ENCODE data around the gene PACSIN1. TPM values are rescaled to one million over a fixed set of nuclear protein-coding genes. Genes with fewer than 3 reads are reported as not detected.

PACSIN1 gene
- total RNA-seq, 1 donor from 2014 or later, result 11.3 TPM

DNA sequence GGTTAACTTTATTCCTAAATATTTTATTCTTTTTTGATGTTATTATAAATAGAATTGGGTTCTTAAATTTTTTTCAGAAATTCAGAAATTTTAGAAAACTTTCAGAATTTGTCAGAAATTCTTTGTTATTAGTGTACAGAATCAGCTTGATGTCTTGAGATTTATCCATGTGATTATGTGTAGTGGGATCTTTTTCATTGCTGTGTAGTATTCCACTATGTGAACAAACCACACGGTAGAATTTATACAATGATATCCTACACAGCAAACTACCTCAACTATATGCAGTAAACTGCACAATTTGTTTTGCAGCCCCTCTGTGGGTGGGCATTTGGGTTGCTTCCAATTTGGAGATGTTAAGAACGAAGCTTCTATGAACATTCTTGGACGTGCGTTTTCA lies 43.9 kb downstream of the PACSIN1 start:
- ATAC-seq (ENCODE audit: poor library complexity) (no peak), DNase-seq (no peak)
- intact Hi-C loops (cut with DNase I), result no loop called here

DNA sequence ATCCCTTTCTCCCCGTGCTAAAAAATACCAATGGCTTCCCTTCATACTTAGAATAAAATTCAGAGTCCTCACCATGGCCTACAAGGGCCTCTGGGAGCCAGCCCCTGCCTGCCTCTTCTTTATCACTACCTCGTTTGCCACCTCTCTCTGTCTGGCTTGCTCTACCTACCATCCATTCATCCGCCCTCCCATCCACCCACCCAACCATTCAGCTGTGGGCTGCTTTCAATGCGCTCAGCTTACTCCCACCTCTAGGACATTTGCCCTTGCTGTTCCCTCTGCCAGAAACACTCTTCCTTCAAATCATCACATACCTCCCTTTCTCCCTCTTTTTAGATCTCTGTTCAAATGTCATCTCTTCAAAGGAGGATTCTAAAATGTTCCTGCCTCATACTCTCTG lies 44.4 kb downstream of the PACSIN1 start:
- intact Hi-C loops (cut with DNase I), result no loop called here
- DNase-seq (no peak), ATAC-seq (ENCODE audit: poor library complexity) (no peak)

DNA sequence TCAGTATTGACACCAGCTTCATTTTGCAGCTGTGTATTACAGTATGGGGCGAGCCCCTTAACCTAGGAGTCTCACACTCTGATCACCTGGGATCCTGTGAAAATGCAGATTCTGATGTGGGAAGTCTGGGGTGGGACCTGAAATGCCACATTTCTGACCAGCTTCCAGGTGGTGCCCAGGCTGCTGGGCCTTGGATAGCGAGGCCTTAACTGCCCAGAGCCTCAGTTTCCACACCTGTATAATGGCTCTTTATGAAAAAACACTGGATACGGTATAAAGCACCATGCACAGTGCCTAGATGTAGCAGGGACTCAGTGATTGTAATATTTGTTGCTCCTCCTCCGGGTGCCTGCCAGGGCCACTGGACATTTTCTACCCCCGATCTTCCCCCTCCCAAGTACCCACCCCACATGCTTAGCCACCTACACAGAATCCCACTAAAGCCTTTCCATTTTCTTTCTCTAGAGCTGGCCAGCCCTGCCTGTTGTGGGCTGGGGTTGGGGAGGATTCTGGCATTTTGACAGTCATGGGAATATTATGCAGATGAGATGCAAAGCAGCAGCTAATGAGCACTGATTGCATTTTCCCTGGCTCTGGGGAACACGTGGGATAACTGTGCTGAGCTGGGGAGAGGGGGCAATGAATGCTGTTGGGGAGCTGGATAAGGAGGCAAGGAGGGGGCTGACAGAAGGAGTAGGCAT lies 45.5 kb downstream of the PACSIN1 start:
- DNase-seq (no peak), ATAC-seq (ENCODE audit: poor library complexity) (no peak)
- intact Hi-C loops (cut with DNase I), result no loop called here

GRCh38 chr6:34511915-34512737 lies 46.2 kb downstream of the PACSIN1 start:
- no peak for ATAC-seq (ENCODE audit: poor library complexity)
- intact Hi-C loops (cut with DNase I), result no loop called here
- no peak for DNase-seq

DNA sequence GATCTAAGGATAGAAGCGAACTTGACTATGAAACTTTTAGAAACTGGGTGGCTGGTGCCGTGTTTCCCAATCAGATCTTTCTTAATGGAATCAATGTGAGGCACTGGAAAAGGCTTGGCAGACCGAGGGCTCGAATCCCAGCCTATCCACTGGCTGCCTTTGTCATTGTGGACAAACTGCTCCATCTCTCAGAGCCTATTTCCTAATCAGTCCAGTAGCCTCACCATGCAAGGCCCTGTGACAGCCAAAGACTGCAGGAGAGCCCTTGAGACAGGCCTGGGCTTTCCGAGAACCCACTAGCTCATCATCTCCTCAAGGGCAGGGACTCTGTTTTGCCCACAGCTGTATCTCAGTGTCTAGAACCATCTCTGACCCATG lies 46.9 kb downstream of the PACSIN1 start:
- no peak for DNase-seq

GRCh38 chr6:34513646-34514045 lies 47.8 kb downstream of the PACSIN1 start:
- intact Hi-C loops (cut with DNase I), result no loop called here
- DNase-seq, result no peak
- ATAC-seq (ENCODE audit: poor library complexity), result no peak

More for the DNA sequence above, 46.9 kb downstream of the PACSIN1 start:
- intact Hi-C loops (cut with DNase I), result no loop called here
- ATAC-seq (ENCODE audit: poor library complexity), result no peak

- ATAC-seq (ENCODE audit: poor library complexity) (no peak), DNase-seq (no peak)
- intact Hi-C loops (cut with DNase I), result no loop called here
Measured at GRCh38 chr6:34514112-34514511, 48.2 kb downstream of the PACSIN1 start.

GRCh38 chr6:34514593-34515472 lies 49.0 kb downstream of the PACSIN1 start:
- ATAC-seq (ENCODE audit: poor library complexity) (no peak), DNase-seq (no peak)
- intact Hi-C loops (cut with DNase I), result no loop called here

DNA sequence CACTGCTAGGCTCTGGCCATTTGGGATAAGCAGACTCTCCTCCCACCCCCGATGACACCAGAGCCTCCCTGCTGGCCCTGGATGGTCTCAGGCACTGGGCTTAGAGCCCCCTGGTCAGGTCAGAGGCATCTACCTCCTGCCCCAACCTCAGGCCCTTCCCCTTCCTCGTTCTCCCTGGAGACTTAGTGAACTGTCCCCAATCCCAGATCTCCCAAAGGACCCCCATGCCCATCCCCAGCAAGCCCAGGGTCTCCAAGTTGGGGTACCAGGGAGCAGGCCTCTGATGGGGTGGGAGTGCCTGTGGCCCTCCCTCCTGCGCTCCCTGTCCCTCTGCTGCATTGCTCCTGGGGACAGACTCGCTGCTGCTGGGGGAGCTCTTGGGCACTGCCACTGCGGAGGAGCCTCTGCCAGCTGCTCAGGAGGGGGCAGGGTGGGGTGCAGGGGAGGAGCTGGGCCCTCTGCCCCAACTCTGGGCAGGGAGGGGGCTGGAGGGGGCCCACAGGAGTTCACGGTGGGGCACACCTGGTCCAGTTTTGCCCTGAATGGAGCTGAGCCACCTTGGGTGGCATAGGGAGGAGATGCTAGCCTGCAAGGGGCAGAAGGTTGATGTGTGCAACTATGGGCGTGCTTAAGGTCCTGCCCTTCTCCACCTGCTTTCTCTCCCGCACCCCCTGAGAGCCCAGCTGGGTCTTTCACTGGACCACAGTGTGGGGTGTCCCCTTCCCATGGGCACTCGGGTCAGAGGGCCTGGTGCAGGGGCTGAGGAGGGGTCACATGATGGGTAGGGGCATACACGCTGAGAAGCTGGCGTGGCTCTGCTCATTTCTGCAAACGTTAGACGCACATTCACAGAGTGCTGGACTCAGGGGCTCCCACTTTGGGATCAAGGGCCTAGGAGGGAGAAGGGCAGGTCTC lies 49.9 kb downstream of the PACSIN1 start:
- DNase-seq, result no peak
- no peak for ATAC-seq (ENCODE audit: poor library complexity)

DNA sequence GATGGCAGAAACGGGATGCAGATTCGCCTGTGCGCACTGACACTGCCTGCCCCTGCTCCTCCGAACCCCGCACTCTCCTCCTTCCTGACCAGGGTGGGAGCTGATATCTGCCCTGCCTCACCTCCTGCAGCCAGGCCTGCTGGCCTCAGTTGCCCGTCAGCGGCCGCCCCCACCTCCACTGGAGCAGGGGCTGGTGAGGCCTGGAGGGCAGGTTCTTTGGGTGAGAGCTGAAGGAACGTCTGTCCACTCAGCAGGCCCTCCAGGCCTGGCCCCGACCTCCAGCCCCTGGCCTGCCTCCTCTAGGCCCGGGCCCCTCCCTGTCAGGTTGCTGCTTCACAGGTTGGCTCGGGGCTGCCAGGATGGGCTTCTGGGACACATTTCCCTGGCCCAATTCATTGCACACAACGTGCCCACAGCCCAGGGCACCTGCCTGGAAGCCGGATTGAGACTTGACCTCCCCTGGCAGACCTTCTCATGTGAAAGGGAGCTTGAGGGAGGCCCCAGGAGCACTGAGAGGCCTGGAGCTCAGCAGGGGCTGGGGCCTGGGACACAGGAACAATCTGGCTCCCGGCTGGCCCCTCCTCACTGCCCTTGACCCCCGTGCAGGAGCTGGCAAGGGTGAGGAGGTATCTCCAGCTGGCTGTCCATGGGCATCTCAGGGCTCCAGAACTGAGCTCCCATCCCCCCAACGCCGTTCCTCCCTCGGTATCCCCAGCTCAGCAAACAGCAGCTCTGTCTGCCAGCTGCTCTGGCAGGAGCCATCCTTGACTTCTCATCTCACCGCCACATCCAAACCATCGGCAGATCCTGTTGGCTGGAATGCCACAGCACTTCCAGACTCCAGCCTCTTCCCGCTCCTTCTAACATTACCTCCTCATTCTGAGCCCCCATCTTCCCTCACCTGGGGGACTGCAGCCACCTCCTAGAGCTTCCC lies 50.8 kb downstream of the PACSIN1 start:
- DNase-seq (no peak), ATAC-seq (ENCODE audit: poor library complexity) (no peak)
- intact Hi-C loops (cut with DNase I), result no loop called here

More for the DNA sequence above, 49.9 kb downstream of the PACSIN1 start:
- intact Hi-C loops (cut with DNase I), result no loop called here

GRCh38 chr6:34517461-34517881 lies 51.6 kb downstream of the PACSIN1 start:
- intact Hi-C loops (cut with DNase I), result no loop called here
- DNase-seq (no peak), ATAC-seq (ENCODE audit: poor library complexity) (no peak)

DNA sequence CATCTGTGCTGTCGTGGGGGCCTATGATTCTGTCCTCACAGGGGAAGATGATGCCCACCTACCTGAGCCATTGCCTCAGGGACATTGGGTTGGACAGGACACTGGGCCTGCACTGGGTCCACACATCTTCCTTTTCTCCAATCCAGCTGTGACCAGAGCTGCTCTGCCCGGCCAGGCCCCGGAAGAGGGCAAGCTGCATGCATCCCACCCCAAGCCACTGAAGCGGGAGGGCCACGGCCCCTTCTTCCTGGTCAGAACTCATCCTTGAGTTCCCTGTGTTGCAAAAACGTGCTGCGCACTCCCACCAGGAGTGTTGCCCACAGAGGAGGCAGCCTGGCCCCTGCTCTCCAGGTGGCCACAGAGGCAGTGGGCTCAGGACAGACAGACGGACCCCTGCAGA lies 52.1 kb downstream of the PACSIN1 start:
- no peak for DNase-seq
- intact Hi-C loops (cut with DNase I), result no loop called here
- no peak for ATAC-seq (ENCODE audit: poor library complexity)

GRCh38 chr6:34518669-34519365 lies 52.9 kb downstream of the PACSIN1 start:
- no peak for DNase-seq
- intact Hi-C loops (cut with DNase I), result no loop called here

DNA sequence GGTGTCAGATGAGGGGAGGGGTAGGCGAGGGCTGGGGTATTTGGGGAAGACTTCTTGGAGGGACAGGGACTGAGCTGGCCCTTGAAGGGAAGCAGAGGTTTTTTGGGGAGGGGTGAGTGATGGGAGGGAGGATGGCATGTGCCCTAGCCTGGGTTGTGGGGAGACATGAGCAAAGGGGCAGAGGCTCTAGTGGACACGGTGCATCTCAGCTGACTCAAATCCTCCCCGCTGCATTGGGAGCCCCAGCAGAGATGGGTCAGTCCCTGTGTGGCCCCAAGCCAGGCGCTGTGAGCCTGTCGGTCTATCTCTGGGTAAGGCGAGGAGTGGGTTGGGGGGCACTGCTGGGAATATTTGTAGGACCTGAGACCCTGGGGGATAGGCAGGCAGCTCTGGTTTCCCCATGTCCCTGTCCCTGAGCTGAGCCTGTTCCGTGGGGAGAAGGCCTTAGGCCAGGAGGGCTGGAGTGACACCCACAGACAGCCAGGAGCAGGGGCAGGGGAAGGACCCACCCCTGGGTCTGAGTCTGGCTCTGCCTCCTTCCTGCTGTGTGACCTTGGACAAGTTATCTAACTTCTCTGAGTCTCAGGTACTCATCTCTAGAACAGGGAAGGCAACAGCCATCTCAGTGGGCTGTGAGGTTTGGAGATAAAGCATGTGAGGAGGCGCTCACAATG lies 54.2 kb downstream of the PACSIN1 start:
- ATAC-seq (ENCODE audit: poor library complexity), result no peak
- intact Hi-C loops (cut with DNase I), result no loop called here
- peak; percentile 20 for DNase-seq

More at GRCh38 chr6:34518669-34519365, 52.9 kb downstream of the PACSIN1 start:
- ATAC-seq (ENCODE audit: poor library complexity), result no peak

DNA sequence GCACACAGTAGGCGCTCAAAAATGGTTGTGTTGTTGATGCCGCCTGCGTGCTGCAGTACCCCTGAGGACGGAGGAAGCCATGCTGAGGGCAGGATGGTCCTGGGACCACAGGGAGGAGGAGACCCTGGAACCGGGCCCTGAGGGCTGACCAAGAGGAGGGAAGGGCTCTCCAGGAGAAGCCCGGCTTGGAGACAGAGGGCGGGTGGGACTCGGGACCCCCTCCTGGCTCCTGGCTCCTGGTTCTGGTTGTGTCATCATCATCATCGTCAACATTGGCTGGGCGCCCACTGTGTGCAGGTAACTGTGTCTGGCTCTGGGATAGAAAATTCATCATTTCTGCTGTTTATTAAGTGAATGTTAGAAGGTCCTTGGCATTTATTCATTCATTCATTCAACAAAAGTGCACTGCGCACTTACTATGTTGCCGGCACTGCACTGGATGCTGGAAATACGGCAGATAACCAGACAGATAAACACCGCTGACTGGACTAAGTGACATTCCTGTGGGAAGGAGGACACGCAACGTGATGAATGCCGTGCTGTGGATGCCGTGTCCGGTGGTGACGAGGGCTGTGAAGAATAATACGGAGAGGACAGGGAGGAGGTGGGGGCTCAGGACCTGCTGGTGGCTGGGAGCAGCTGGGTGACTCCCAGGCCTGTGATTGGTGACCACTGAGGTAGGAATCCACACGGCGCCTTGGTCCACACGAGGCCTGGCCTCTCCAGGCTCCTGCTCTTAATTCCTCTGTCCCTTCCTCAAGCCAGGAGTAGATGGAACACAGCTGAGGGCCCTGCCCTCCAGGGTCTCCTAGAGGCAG lies 55.0 kb downstream of the PACSIN1 start:
- intact Hi-C loops (cut with DNase I), result no loop called here
- ATAC-seq (ENCODE audit: poor library complexity), result no peak

More for the DNA sequence above, 55.0 kb downstream of the PACSIN1 start:
- DNase-seq, result peak; percentile 35
